Measurements from ENCODE around the gene NUDT8. TPM values are rescaled to one million over a fixed set of nuclear protein-coding genes. Genes with fewer than 3 reads are reported as not detected.

Gene NUDT8
- total RNA-seq, 4 donors from 2014 or later: 11.0 to 21.3 (median 20.0) TPM

GRCh38 chr11:67613313-67613959 lies 16.3 kb downstream of the NUDT8 start:
- DNase-seq (ENCODE audit: low spot score in 2 of 2): no peak
- H3K36me3 ChIP-seq: peaks cover 0 to 50% (median 9%) of the 10 kb centered on the region in 3 donors
- H3K4me3 ChIP-seq: peak overlapping the region in 2 of 4 donors; percentile 38 to 49
- 81 to 83% methylated on average over 16 to 17 of the region's 17 CpGs for WGBS, 2 donors
- peak overlapping the region in 2 of 4 donors; percentile 62 to 81 for H3K27ac ChIP-seq
- TF ChIP-seq EP300 (IDR thresholded peaks at IDR 0.05): no peak
- TF ChIP-seq CTCF (IDR thresholded peaks at IDR 0.05): no peak
- TF ChIP-seq POLR2A (IDR thresholded peaks at IDR 0.05): no peak
- peaks cover 0 to 13% of the 10 kb centered on the region in 2 donors for H3K27me3 ChIP-seq
- H3K4me1 ChIP-seq: peaks cover 0 to 24% (median 7%) of the 10 kb centered on the region in 4 donors
- no peaks in the 10 kb centered on the region for H3K9me3 ChIP-seq

- Histone ChIP-seq H3K4me1 (peaks cover 0 to 31% (median 10%) of the 10 kb centered on the region in 4 donors), H3K27ac (no peak overlapping the region), H3K4me3 (no peak overlapping the region), H3K27me3 (peaks cover 0 to 13% of the 10 kb centered on the region in 2 donors), H3K36me3 (peaks cover 0 to 51% (median 9%) of the 10 kb centered on the region in 3 donors), H3K9me3 (no peaks in the 10 kb centered on the region)
- TF ChIP-seq EP300 (IDR thresholded peaks at IDR 0.05) (no peak), CTCF (IDR thresholded peaks at IDR 0.05) (no peak)
- DNase-seq (ENCODE audit: low spot score in 2 of 2): no peak
- 71 to 93% methylated on average over 8 to 9 of the region's 13 CpGs for WGBS, 2 donors
Observed at GRCh38 chr11:67612751-67613150, 17.0 kb downstream of the NUDT8 start.

GRCh38 chr11:67611704-67612587 lies 17.8 kb downstream of the NUDT8 start:
- peaks cover 0 to 51% (median 9%) of the 10 kb centered on the region in 3 donors for H3K36me3 ChIP-seq
- H3K4me1 ChIP-seq: peaks cover 0 to 37% (median 16%) of the 10 kb centered on the region in 4 donors
- H3K27ac ChIP-seq: no peak overlapping the region
- WGBS, 2 donors: 84 to 86% methylated on average over 37 of the region's 37 CpGs
- no peak for DNase-seq (ENCODE audit: low spot score in 2 of 2)
- TF ChIP-seq POLR2A (IDR thresholded peaks at IDR 0.05) (no peak), CTCF (IDR thresholded peaks at IDR 0.05) (no peak)
- no peaks in the 10 kb centered on the region for H3K9me3 ChIP-seq
- H3K27me3 ChIP-seq: peaks cover 0 to 13% of the 10 kb centered on the region in 2 donors
- no peak overlapping the region for H3K4me3 ChIP-seq

GRCh38 chr11:67611165-67611564 lies 18.6 kb downstream of the NUDT8 start:
- no peak for TF ChIP-seq EP300 (IDR thresholded peaks at IDR 0.05)
- H3K36me3 ChIP-seq: peaks cover 0 to 51% (median 9%) of the 10 kb centered on the region in 3 donors
- H3K9me3 ChIP-seq: no peaks in the 10 kb centered on the region
- no peak overlapping the region for H3K27ac ChIP-seq
- peaks cover 0 to 12% of the 10 kb centered on the region in 2 donors for H3K27me3 ChIP-seq
- no peak overlapping the region for H3K4me3 ChIP-seq
- DNase-seq (ENCODE audit: low spot score in 2 of 2): no peak
- 92 to 97% methylated on average over 9 to 13 of the region's 14 CpGs for WGBS, 2 donors
- peaks cover 0 to 40% (median 16%) of the 10 kb centered on the region in 4 donors for H3K4me1 ChIP-seq

GRCh38 chr11:67610302-67610868 lies 19.4 kb downstream of the NUDT8 start:
- Histone ChIP-seq H3K27ac (no peak overlapping the region), H3K4me3 (no peak overlapping the region), H3K27me3 (peaks cover 0 to 6% of the 10 kb centered on the region in 2 donors), H3K4me1 (peaks cover 0 to 37% (median 16%) of the 10 kb centered on the region in 4 donors), H3K36me3 (peaks cover 0 to 51% (median 9%) of the 10 kb centered on the region in 3 donors), H3K9me3 (no peaks in the 10 kb centered on the region)
- 86 to 92% methylated on average over 4 to 12 of the region's 15 CpGs for WGBS, 2 donors
- TF ChIP-seq EP300 (IDR thresholded peaks at IDR 0.05): no peak
- DNase-seq (ENCODE audit: low spot score in 2 of 2): no peak
